Neuronal stem cell (in vitro differentiated cells): ENCODE results near the gene G6PD.

Source experiments
- DNase-seq: peaks from one replicate; pipeline ENCODE4 v3.0.0-alpha.2; 2013; ENCODE audit warnings: low spot score
- H2AFZ ChIP-seq: one replicate; pipeline ENCODE4 v1.6.1; 2013; ENCODE audit warnings: mild to moderate bottlenecking, low read length, inconsistent platforms
- H2AK5ac ChIP-seq: 2 replicates; pipeline ENCODE4 v1.6.1; 2013; ENCODE audit warnings: low read depth, mild to moderate bottlenecking, inconsistent platforms, low read length, moderate library complexity, mixed read lengths
- H2BK120ac ChIP-seq: 2 replicates; pipeline ENCODE4 v1.6.1; 2013; ENCODE audit warnings: low read depth, mild to moderate bottlenecking, inconsistent platforms, low read length, moderate library complexity, mixed read lengths
- H2BK12ac ChIP-seq: one replicate; pipeline ENCODE4 v1.6.1; 2013; ENCODE audit warnings: low read length, inconsistent platforms
- H2BK15ac ChIP-seq: 2 replicates; pipeline ENCODE4 v1.6.1; 2013; ENCODE audit warnings: mild to moderate bottlenecking, low read length, inconsistent platforms, mixed read lengths
- H2BK5ac ChIP-seq: one replicate; pipeline ENCODE4 v1.6.1; 2013; ENCODE audit warnings: inconsistent platforms, mild to moderate bottlenecking, low read length, moderate library complexity
- H3K14ac ChIP-seq: one replicate; pipeline ENCODE4 v1.6.1; 2013; ENCODE audit warnings: low read length, inconsistent platforms
- H3K18ac ChIP-seq: 2 replicates; pipeline ENCODE4 v1.6.1; 2013; ENCODE audit warnings: low read length, inconsistent platforms
- H3K23ac ChIP-seq: 2 replicates; pipeline ENCODE4 v1.6.1; 2013; ENCODE audit warnings: low read depth, mild to moderate bottlenecking, mixed read lengths, low read length, inconsistent platforms; ENCODE audit not compliant: poor library complexity
- H3K27ac ChIP-seq: replicated peaks from 3 replicates; pipeline ENCODE4 v1.5.1; 2013; ENCODE audit warnings: low read length, inconsistent platforms
- H3K27me3 ChIP-seq, 3 experiments: 2 replicates each; pipeline ENCODE4 v1.6.1; 2013; ENCODE audit warnings: low read length in 3 of 3, mild to moderate bottlenecking in 2 of 3, inconsistent platforms in 1 of 3, low read depth in 1 of 3, mixed read lengths in 1 of 3, moderate library complexity in 1 of 3; ENCODE audit not compliant: control insufficient read depth in 3 of 3, insufficient read depth in 3 of 3
- H3K36me3 ChIP-seq, 2 donors: replicated peaks in 1 of 2; 2 replicates each; pipeline ENCODE4 v1.6.1; 2013; ENCODE audit warnings: low read length in 2 of 2; ENCODE audit not compliant: control insufficient read depth in 2 of 2, insufficient read depth in 2 of 2
- H3K4ac ChIP-seq: 2 replicates; pipeline ENCODE4 v1.6.1; 2013; ENCODE audit warnings: inconsistent platforms, mild to moderate bottlenecking, low read length, moderate library complexity
- H3K4me1 ChIP-seq, 2 donors: 1 replicate in 1 of 2; 2 replicates in 1 of 2; pipeline ENCODE4 v1.6.1; 2013; ENCODE audit warnings: low read length in 2 of 2, low read depth in 1 of 2; ENCODE audit not compliant: control insufficient read depth in 2 of 2, insufficient read depth in 1 of 2
- H3K4me2 ChIP-seq: one replicate; pipeline ENCODE4 v1.6.1; 2013; ENCODE audit warnings: mild to moderate bottlenecking, low read length, inconsistent platforms; ENCODE audit not compliant: insufficient read depth, poor library complexity, severe bottlenecking
- H3K4me3 ChIP-seq, 2 donors: 2 replicates each; pipeline ENCODE4 v1.5.1; 2013; ENCODE audit warnings: low read length in 2 of 2, mild to moderate bottlenecking in 2 of 2, inconsistent platforms in 1 of 2, moderate library complexity in 1 of 2
- H3K79me1 ChIP-seq: one replicate; pipeline ENCODE4 v1.6.1; 2013; ENCODE audit warnings: low read depth, mild to moderate bottlenecking, inconsistent platforms, low read length, moderate library complexity
- H3K9ac ChIP-seq: one replicate; pipeline ENCODE4 v1.6.1; 2013; ENCODE audit warnings: mild to moderate bottlenecking, low read depth, low read length, inconsistent platforms; ENCODE audit not compliant: poor library complexity
- H3K9me3 ChIP-seq, 2 donors: replicated peaks in 1 of 2; 2 replicates each; pipeline versions ENCODE3 to v1.6.1; 2013; ENCODE audit warnings: low read length in 2 of 2, mild to moderate bottlenecking in 2 of 2, inconsistent platforms in 1 of 2, low read depth in 1 of 2, mixed read lengths in 1 of 2, moderate library complexity in 1 of 2; ENCODE audit not compliant: control insufficient read depth in 2 of 2, insufficient read depth in 1 of 2
- H4K8ac ChIP-seq: one replicate; pipeline ENCODE4 v1.6.1; 2013; ENCODE audit warnings: low read depth, mild to moderate bottlenecking, inconsistent platforms, low read length, moderate library complexity
- H4K91ac ChIP-seq: one replicate; pipeline ENCODE4 v1.6.1; 2013; ENCODE audit warnings: low read length, low read depth, mild to moderate bottlenecking, inconsistent platforms; ENCODE audit not compliant: poor library complexity
- WGBS, 2 donors: extraction: QIAGEN DNeasy Blood & Tissue Kit; methylation state at CpG; one replicate each; pipeline ENCODE4 v1.1.7; 2013; ENCODE audit warnings: missing lambda C conversion rate in 2 of 2, mixed read lengths in 1 of 2; ENCODE audit not compliant: insufficient read length in 2 of 2, insufficient replicate concordance in 1 of 2; ENCODE audit errors: extremely low coverage in 2 of 2; 5-methylcytosine and 5-hydroxymethylcytosine counted together

G6PD gene

DNA sequence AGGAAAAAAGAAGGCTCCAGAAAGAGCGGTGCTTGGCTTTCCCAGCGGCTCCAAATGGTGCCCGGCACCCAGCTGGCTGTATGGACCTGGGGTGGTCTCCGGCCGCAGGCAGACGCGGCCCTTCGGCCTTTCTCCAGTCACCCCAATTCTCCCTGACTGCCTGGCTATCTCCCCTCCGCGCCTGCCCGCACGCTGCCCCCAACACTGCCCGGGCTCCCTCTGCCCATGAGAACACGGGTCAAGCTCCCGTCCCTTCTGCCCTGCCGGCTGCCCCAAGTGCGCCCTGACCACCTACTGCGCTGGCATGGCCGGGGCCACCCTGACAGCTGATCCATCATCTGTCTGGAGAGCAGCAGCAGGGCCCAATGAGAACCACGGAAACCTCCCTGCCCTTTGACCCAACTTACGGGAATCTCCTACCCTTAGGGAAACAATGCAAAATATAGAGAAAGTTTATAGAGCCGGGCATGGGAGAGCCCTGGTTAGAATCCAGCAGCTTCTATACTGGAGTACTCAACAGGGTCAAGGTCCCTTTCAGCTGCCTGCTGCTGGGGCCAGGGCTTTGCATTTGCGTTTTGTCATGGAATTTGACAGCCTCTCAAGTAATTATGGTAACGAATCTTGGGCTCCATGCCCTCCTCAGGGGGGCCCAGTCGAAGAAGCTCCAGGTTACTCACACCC lies 29.4 kb downstream of the G6PD start:
- no peak for DNase-seq
- no peak overlapping the region for H3K4ac ChIP-seq
- no peaks in the 10 kb centered on the region for H3K36me3 ChIP-seq
- no peaks in the 10 kb centered on the region for H3K9me3 ChIP-seq
- no peak overlapping the region for H2BK12ac ChIP-seq
- peak overlapping the region; percentile 51 for H3K4me2 ChIP-seq
- H3K79me1 ChIP-seq, result no peaks in the 10 kb centered on the region
- H4K8ac ChIP-seq, result no peak overlapping the region
- H3K4me3 ChIP-seq, result peak overlapping the region; percentile 42 to 70
- peaks cover 5 to 10% of the 10 kb centered on the region in 2 donors for H3K4me1 ChIP-seq
- H3K23ac ChIP-seq, result no peak overlapping the region
- H2AK5ac ChIP-seq, result no peak overlapping the region
- H2BK15ac ChIP-seq, result no peak overlapping the region
- peak overlapping the region; percentile 39 for H2BK5ac ChIP-seq
- H3K27me3 ChIP-seq, result no peaks in the 10 kb centered on the region
- H2AFZ ChIP-seq, result peak overlapping the region; percentile 63
- no peak overlapping the region for H2BK120ac ChIP-seq
- H3K14ac ChIP-seq, result no peak overlapping the region
- no CpG with 5 or more reads among the region's 25 CpGs for WGBS, 2 donors
- H4K91ac ChIP-seq, result no peak overlapping the region
- H3K27ac ChIP-seq, result no peak overlapping the region
- H3K18ac ChIP-seq, result peak overlapping the region; percentile 83
- H3K9ac ChIP-seq, result peak overlapping the region; percentile 60

DNA sequence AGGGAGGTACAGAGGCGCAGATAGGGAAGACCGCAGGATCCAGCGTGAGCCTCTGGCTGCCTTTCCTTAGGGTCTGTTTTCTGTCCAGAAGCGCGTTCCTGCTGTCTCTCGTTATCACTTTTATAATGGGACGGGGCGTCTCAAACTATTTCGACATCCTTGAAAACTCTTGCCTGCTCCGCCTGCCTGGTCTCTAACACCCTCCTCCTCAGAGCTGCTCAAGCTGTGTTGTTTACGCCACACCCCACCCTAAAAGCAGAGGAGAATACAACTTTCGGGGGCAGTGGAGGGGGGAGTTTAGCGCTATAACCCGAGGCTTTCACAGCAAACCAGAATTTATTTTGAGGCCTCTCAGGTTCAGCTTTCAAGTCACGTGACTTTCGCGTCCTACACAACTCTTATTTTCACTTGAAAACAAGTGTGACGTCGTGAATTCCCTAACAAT lies 30.0 kb downstream of the G6PD start:
- Histone ChIP-seq H3K14ac (no peak overlapping the region), H3K79me1 (no peaks in the 10 kb centered on the region), H3K27me3 (no peaks in the 10 kb centered on the region), H3K4ac (no peak overlapping the region), H2AK5ac (no peak overlapping the region), H3K9ac (peak overlapping the region; percentile 72), H3K23ac (no peak overlapping the region), H3K27ac (peak overlapping the region; percentile 84), H3K18ac (peak overlapping the region; percentile 74), H2BK15ac (no peak overlapping the region), H2BK120ac (no peak overlapping the region), H3K36me3 (no peaks in the 10 kb centered on the region), H3K4me1 (peaks cover 5 to 10% of the 10 kb centered on the region in 2 donors), H2BK12ac (no peak overlapping the region), H3K4me3 (peak overlapping the region; percentile 70 to 71), H3K9me3 (no peaks in the 10 kb centered on the region), H3K4me2 (peak overlapping the region; percentile 51), H4K8ac (no peak overlapping the region), H2AFZ (peak overlapping the region; percentile 63), H4K91ac (no peak overlapping the region), H2BK5ac (peak overlapping the region; percentile 39)
- no peak for DNase-seq
- WGBS, 2 donors, result no CpG with 5 or more reads among the region's 19 CpGs

DNA sequence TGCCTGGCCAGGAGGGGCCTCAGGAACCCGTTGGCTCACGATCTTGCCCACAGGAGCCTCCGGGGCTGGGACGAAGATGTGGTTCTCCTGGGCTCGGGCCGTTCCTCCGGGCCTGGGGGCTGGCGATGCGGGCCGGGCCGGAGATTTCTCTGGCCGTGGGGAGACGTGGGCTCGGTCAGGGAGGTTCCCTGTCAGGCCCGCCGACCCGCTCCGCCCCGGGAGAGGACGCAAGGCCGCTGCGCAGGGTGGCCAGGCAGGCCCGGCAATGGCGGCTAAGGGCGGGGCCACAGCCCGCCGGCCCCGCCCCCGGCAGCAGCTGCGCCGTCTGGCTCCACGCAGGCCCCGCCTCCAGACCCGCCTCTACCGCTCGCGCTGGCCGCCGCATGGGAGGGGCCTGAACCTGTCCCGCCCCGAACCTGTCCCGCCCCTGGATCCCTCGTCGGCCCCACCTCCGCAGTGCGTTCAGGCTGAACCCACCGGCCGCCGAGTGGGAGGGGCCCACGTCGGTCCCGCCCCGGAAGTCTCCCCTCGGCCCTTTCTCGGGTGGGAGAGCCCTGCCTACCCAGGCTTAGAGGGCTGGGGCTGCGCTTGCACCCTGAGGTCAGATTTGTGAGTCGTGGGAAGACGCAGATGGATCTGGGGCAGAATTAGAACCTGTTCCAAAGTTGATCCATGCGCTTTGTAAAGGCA lies 30.5 kb downstream of the G6PD start, which contains the start of gene FAM3A:
Gene FAM3A (minus strand): TSS at position 267 of the 690 bp plus-strand sequence. CDS start 460 bp downstream, outside the sequence.
- Histone ChIP-seq H2AK5ac (no peak within 1 kb of the TSS), H3K4ac (peak within 1 kb of the TSS; percentile 53), H2BK120ac (no peak within 1 kb of the TSS), H3K9me3 (no peaks in the 10 kb centered on the region), H3K9ac (peak within 1 kb of the TSS; percentile 72), H2BK12ac (no peak within 1 kb of the TSS), H2BK5ac (peak within 1 kb of the TSS; percentile 39), H3K27me3 (no peaks in the 10 kb centered on the region), H3K23ac (no peak within 1 kb of the TSS), H4K8ac (no peak within 1 kb of the TSS), H2BK15ac (no peak within 1 kb of the TSS), H3K27ac (peak within 1 kb of the TSS; percentile 84), H3K18ac (peak within 1 kb of the TSS; percentile 83), H3K4me1 (peaks cover 5 to 10% of the 10 kb centered on the region in 2 donors), H3K36me3 (peaks cover 0 to 1% of the 10 kb centered on the region in 2 donors), H3K14ac (no peak within 1 kb of the TSS), H2AFZ (peak within 1 kb of the TSS; percentile 88), H4K91ac (no peak within 1 kb of the TSS), H3K4me2 (peak within 1 kb of the TSS; percentile 77), H3K4me3 (peak within 1 kb of the TSS; percentile 70 to 91), H3K79me1 (no peaks in the 10 kb centered on the region)
- no CpG with 5 or more reads among the region's 59 CpGs for WGBS, 2 donors
- peak; percentile 77 for DNase-seq
